ENCODE results near the gene SLC6A7. TPM values are rescaled to one million over a fixed set of nuclear protein-coding genes. Genes with fewer than 3 reads are reported as not detected.

The SLC6A7 gene
- polyA plus RNA-seq, 1 of the 3 experiments (the other 2 are of a cell fraction): not detected

- no peak for DNase-seq
- no peak for TF ChIP-seq EP300 (IDR thresholded peaks at IDR 0.05; ENCODE audit: borderline replicate concordance in 1 of 2, low read depth in 1 of 2, low read length in 1 of 2)
- TF ChIP-seq TEAD4 (IDR thresholded peaks at IDR 0.05; ENCODE audit: borderline replicate concordance, insufficient read depth): no peak
- TF ChIP-seq TAF1 (IDR thresholded peaks at IDR 0.05; ENCODE audit: borderline replicate concordance, low read depth, low read length): no peak
- no peak for TF ChIP-seq MAX (IDR thresholded peaks at IDR 0.05; ENCODE audit: low read depth)
- no peak for TF ChIP-seq MEF2A (IDR thresholded peaks at IDR 0.05; ENCODE audit: borderline replicate concordance, low read depth)
- TF ChIP-seq RCOR1 (IDR thresholded peaks at IDR 0.05; ENCODE audit: low read length): no peak
- TF ChIP-seq, protein P1, sequence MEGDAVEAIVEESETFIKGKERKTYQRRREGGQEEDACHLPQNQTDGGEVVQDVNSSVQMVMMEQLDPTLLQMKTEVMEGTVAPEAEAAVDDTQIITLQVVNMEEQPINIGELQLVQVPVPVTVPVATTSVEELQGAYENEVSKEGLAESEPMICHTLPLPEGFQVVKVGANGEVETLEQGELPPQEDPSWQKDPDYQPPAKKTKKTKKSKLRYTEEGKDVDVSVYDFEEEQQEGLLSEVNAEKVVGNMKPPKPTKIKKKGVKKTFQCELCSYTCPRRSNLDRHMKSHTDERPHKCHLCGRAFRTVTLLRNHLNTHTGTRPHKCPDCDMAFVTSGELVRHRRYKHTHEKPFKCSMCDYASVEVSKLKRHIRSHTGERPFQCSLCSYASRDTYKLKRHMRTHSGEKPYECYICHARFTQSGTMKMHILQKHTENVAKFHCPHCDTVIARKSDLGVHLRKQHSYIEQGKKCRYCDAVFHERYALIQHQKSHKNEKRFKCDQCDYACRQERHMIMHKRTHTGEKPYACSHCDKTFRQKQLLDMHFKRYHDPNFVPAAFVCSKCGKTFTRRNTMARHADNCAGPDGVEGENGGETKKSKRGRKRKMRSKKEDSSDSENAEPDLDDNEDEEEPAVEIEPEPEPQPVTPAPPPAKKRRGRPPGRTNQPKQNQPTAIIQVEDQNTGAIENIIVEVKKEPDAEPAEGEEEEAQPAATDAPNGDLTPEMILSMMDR (IDR thresholded peaks at IDR 0.05): no peak
- no peak for TF ChIP-seq FOSL2 (IDR thresholded peaks at IDR 0.05; ENCODE audit: borderline replicate concordance, low read depth)
- no peak for TF ChIP-seq TCF12 (IDR thresholded peaks at IDR 0.05)
- no peak for TF ChIP-seq JUND (IDR thresholded peaks at IDR 0.05)
- no peak for TF ChIP-seq NFIC (IDR thresholded peaks at IDR 0.05; ENCODE audit: borderline replicate concordance)
- no peak overlapping the region for H2AFZ ChIP-seq (ENCODE audit: low read depth)
- peaks cover 0 to 2% of the 10 kb centered on the region in 2 experiments; a peak in 1 of 4 replicates for H3K4me1 ChIP-seq (ENCODE audit: control insufficient read depth in 1 of 2, insufficient read depth in 2 of 2, low read depth in 1 of 2, low read length in 1 of 2)
- no peaks in the 10 kb centered on the region for H3K36me3 ChIP-seq (replicated peaks in 1 of 2; ENCODE audit: control insufficient read depth in 1 of 2, insufficient read depth in 2 of 2, low read length in 1 of 2)
- ChIA-PET CTCF (interaction anchor here (0.7 to 4.8 kb wide), 4 partner anchors 17 to 201 kb away, joined by 3 to 22 read pairs (median 4); no protein-coding TSS in a partner anchor), POLR2A (no interaction called here)
- no peaks in the 10 kb centered on the region for H3K9me3 ChIP-seq
- WGBS (ENCODE audit: low lambda C conversion rate): 37% methylated on average over 2 of the region's 4 CpGs
- H3K27ac ChIP-seq (ENCODE audit: low read depth in 2 of 2, low read length in 1 of 2): no peak overlapping the region
- H3F3A ChIP-seq (replicated peaks; ENCODE audit: insufficient read depth): no peaks in the 10 kb centered on the region
- no peaks in the 10 kb centered on the region for H4K20me1 ChIP-seq (ENCODE audit: insufficient read depth)
- H3K4me3 ChIP-seq (ENCODE audit: low read depth in 2 of 2, low read length in 1 of 2): no peak overlapping the region
- H3K79me2 ChIP-seq (ENCODE audit: insufficient read depth): no peaks in the 10 kb centered on the region
- no peak overlapping the region for H3K9ac ChIP-seq
- peaks cover 39% of the 10 kb centered on the region for H3K27me3 ChIP-seq (ENCODE audit: insufficient read depth)
- no peaks in the 10 kb centered on the region for H3K9me2 ChIP-seq
- no peak overlapping the region for H3K4me2 ChIP-seq
Observed at GRCh38 chr5:150192462-150192861, 2.6 kb downstream of the SLC6A7 start.

DNA sequence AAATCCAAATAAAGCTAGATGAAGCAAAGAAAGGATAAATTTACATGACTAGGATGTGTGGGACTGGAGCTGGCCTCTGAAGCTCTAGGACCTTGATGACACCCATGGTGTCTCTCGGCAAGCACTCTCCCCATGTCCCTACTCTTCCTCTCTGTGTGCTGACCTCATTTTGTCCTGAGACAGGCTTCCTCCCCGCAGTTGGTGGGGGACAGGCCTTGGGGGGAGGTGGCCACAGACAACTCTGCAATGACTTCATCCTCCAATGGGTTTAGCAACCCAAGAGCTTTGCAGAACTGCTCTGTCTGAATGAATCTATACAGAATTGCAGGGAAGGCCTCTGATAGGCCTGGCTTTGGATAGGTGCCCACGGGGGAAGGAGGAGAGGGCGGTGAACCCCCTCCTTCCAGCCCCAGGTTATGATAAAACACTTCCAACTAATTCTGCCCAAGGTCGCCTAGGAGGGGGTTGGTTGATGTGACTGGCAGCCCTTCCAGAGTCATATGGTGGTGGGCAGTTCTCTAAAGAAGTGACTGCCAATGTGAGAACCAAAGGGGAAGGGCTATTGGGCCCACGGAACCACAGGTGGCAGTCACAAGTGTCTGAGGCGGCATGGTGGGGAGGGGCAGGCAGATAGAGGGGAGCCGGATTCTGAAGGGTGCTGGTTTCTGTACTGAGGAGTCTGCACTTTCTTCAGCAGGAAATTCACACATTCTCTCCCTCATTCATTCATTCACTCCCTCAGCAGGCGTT, 6.0 kb downstream of the SLC6A7 start:
- Histone ChIP-seq H3K79me2 (ENCODE audit: insufficient read depth) (no peaks in the 10 kb centered on the region), H3K4me3 (ENCODE audit: low read depth in 2 of 2, low read length in 1 of 2) (no peak overlapping the region), H3F3A (replicated peaks; ENCODE audit: insufficient read depth) (no peaks in the 10 kb centered on the region), H3K9me3 (no peaks in the 10 kb centered on the region), H3K4me2 (no peak overlapping the region), H3K27ac (ENCODE audit: low read depth in 2 of 2, low read length in 1 of 2) (no peak overlapping the region), H3K36me3 (replicated peaks in 1 of 2; ENCODE audit: control insufficient read depth in 1 of 2, insufficient read depth in 2 of 2, low read length in 1 of 2) (no peaks in the 10 kb centered on the region), H3K4me1 (ENCODE audit: control insufficient read depth in 1 of 2, insufficient read depth in 2 of 2, low read depth in 1 of 2, low read length in 1 of 2) (no peaks in the 10 kb centered on the region; a peak in 1 of 4 replicates), H4K20me1 (ENCODE audit: insufficient read depth) (no peaks in the 10 kb centered on the region), H2AFZ (ENCODE audit: low read depth) (no peak overlapping the region), H3K9me2 (no peaks in the 10 kb centered on the region), H3K9ac (no peak overlapping the region), H3K27me3 (ENCODE audit: insufficient read depth) (peaks cover 15% of the 10 kb centered on the region; the same call in 1 of the 2 replicates)
- ChIA-PET CTCF (interaction anchor here (1.0 to 4.8 kb wide), 8 partner anchors 9 to 77 kb away, joined by 3 to 22 read pairs (median 5); no protein-coding TSS in a partner anchor), POLR2A (no interaction called here)
- TF ChIP-seq SMC3 (IDR thresholded peaks at IDR 0.05; ENCODE audit: low read depth, low read length) (no peak), MXI1 (IDR thresholded peaks at IDR 0.05; ENCODE audit: low read depth, low read length) (no peak), GATA2 (CRISPR knock-in tag; IDR thresholded peaks at IDR 0.05) (no peak)
- TF ChIP-seq, protein P2, sequence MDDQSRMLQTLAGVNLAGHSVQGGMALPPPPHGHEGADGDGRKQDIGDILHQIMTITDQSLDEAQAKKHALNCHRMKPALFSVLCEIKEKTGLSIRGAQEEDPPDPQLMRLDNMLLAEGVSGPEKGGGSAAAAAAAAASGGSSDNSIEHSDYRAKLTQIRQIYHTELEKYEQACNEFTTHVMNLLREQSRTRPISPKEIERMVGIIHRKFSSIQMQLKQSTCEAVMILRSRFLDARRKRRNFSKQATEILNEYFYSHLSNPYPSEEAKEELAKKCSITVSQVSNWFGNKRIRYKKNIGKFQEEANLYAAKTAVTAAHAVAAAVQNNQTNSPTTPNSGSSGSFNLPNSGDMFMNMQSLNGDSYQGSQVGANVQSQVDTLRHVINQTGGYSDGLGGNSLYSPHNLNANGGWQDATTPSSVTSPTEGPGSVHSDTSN (IDR thresholded peaks at IDR 0.05): no peak
- no peak for DNase-seq
- WGBS (ENCODE audit: low lambda C conversion rate): 68% methylated on average over 9 of the region's 9 CpGs
